GM12872 (cell line): ENCODE measurements around the gene PLCXD3.

Source experiments
- TF ChIP-seq, protein P1 (sequence below): IDR thresholded peaks from 3 replicates; pipeline ENCODE4 v1.5.1; 2011; ENCODE audit warnings: low read depth, mild to moderate bottlenecking, low read length, moderate library complexity; ENCODE audit not compliant: insufficient read depth

The PLCXD3 gene

DNA sequence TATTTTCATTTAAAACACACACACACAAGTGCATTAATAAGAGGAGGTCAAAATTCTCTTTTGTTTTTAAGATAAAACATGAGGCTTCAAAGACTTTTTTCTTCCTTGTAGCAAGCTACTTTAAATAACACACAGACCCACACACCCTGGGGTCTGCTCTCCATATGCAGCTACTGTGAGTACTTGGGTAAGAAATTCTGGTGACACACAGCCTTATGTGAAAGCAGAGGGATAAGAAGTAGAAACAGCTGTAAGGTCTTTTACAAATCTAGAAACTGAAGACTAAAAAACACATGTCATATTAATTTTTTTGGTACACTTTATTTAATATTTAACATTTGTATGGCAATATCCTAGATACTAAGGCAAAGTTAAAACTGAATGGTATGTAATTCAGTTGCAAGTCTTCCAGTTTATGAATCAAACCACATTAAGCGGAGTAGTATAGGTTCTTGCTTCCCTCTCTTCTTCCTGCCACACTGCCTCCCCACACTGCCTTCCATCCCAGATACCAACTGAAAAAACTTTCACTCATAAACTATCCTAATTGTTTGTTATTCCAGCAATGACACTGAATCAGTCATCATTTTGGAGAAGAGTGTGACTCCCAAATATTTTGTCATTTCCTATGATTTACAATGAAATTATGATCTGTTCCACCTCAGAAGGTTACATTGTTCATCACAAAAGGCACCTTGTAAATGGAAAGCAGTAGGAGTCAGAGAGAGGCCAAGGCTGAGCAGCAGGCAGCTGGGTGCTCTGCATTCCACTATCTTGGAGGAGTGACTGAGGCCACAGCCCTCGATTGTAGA lies 92.0 kb downstream of the PLCXD3 start:
- TF ChIP-seq, protein P1, sequence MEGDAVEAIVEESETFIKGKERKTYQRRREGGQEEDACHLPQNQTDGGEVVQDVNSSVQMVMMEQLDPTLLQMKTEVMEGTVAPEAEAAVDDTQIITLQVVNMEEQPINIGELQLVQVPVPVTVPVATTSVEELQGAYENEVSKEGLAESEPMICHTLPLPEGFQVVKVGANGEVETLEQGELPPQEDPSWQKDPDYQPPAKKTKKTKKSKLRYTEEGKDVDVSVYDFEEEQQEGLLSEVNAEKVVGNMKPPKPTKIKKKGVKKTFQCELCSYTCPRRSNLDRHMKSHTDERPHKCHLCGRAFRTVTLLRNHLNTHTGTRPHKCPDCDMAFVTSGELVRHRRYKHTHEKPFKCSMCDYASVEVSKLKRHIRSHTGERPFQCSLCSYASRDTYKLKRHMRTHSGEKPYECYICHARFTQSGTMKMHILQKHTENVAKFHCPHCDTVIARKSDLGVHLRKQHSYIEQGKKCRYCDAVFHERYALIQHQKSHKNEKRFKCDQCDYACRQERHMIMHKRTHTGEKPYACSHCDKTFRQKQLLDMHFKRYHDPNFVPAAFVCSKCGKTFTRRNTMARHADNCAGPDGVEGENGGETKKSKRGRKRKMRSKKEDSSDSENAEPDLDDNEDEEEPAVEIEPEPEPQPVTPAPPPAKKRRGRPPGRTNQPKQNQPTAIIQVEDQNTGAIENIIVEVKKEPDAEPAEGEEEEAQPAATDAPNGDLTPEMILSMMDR = no peak

DNA sequence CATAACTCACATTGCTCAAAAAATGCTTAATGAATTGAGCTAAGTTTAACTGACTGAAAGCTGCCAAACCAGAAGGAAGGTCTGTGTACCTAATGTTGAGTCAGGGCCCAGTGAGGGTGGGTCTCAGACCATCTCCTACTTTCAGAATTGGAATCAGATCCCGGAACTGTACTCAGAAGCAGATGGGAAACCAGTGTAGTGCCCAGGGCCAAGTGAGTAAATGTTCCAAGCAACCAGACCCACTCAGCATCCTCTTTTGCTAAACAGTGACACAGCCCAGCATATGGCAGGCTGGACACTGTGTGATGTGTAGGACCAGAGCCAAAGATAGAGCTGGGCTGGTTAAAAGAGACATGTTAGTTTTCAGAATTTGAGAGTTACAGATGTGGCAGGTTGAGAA lies 94.1 kb downstream of the PLCXD3 start:
- TF ChIP-seq, protein P1 = no peak

DNA sequence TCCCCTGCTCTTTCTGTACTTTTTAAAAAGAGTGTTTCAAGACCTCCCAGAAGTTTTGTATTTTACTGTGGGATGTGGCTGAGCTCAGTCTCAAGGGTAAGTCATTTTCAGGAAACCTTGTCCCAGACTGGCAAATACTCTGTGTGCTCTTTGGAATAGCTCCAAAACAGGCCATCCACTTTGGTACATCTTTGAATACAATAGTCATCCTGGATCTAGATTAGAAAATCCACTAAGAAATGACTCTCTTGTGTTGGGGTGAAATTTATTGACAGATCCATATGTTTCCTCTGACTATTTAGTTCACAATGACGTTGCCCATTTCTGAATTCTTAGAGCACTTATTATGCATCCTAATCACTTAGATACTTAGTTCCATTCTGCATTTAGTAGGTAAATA lies 95.2 kb downstream of the PLCXD3 start:
- TF ChIP-seq, protein P1 = no peak

DNA sequence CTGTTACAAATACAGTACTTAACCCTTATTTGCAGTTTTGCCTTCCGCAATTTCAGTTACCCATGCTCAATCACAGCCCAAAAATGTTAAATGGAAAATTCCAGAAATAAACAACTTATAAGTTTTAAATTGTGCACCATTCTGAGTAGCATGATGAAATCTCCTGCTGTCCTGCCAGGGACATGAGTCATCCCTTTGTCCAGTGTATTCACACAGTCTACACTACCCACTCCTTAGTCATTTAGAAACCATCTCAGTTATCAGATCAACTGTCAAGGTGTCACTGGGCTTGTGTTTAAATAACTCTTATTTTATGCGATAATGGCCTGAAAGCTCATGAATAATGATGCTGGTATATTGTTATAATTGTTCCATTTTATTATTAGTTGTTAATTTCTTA lies 95.8 kb downstream of the PLCXD3 start:
- TF ChIP-seq, protein P1 = no peak

DNA sequence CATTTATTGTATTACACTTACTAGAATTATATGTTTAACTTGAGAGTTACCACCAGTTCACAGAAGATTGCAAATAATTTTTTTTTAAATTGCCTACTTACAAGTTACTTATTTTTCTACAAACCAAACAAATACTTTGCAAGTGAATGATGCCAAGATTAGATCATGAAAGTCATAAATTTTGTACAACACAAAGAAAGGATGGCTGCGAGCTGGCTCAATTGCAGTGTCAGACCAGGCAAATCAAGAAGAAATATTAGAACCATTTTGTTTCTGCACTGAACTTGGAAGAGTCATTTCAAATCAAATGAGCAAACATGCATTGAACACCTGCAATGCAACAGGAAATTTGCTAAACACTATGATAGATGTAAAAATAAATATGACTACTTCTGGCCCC lies 97.3 kb downstream of the PLCXD3 start:
- TF ChIP-seq, protein P1 = no peak

DNA sequence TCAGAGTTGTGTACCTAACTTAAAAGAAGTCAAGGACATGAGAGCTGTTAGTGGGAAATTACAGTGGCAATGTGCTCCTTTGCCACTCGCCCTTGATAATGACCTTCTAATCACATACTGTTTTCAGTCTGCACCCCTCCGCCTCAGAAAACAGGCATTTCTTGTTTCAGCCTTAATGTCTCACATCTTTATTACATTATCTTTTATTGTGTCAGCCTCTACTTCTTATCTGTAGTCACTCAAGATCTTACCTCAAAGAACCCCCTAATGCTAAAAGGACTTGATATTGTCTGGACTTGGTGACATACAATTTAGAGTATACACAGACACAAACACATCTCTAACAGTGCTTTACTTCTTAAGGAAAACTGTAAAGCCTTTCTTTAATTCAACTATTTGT lies 97.9 kb downstream of the PLCXD3 start:
- TF ChIP-seq, protein P1 = no peak

DNA sequence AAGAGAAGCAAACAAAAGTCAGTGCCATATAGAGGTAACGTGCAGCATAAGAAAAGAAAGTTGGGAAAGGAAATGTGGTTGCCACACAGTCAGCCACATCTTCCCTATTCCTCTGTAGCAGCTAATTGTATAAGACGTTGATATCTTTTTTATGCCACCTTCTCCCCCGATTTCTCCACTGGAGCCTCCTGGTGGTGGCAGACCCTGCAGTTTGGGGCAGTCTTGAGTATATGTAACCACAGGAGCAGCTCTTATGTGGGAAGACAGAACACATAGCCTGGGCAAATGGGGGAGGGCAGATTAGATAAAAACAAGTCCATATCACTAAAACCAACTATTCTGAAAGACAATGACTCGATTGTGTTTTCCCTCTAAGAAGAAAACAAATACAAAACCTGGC lies 99.7 kb downstream of the PLCXD3 start:
- TF ChIP-seq, protein P1 = 0 out of 3 replicates have a peak, but pooled peaks have one; percentile 12
